ENCODE data around the gene ATP9B. TPM values are rescaled to one million over a fixed set of nuclear protein-coding genes. Genes with fewer than 3 reads are reported as not detected.

Gene ATP9B
- total RNA-seq, 1 experiment from 2014 or later, result 17.9 TPM

GRCh38 chr18:79187532-79188277 is 118.5 kb downstream of the ATP9B start:
- no peak for DNase-seq (ENCODE audit: low spot score)
- H3K27ac ChIP-seq (ENCODE audit: low read depth, low read length, poor library complexity, severe bottlenecking), result no peak overlapping the region
- no peaks in the 10 kb centered on the region for H3K27me3 ChIP-seq (replicated peaks; ENCODE audit: insufficient read depth, low read depth, low read length, poor library complexity)
- BruUV-seq (replicated peaks), result no TSS peak
- no peak overlapping the region for H3K4me3 ChIP-seq (ENCODE audit: low read depth, low read length, poor library complexity, severe bottlenecking)
- intact Hi-C loops (cut with micrococcal nuclease; ENCODE audit: unreplicated experiment), result no loop called here
- TF ChIP-seq EZH2 (IDR thresholded peaks at IDR 0.05; ENCODE audit: borderline replicate concordance, low read depth, low read length, poor library complexity, severe bottlenecking), result no peak
- ChIA-PET CTCF (no interaction called here), POLR2A (ENCODE audit: low non-redundant PET) (no interaction called here)
- H3K4me1 ChIP-seq (ENCODE audit: insufficient read depth, low read length, poor library complexity, severe bottlenecking), result no peaks in the 10 kb centered on the region
- H3K36me3 ChIP-seq (ENCODE audit: insufficient read depth, low read length, poor library complexity, severe bottlenecking), result no peaks in the 10 kb centered on the region
- H3K9me3 ChIP-seq (ENCODE audit: low read depth, low read length, poor library complexity, severe bottlenecking), result no peaks in the 10 kb centered on the region

DNA sequence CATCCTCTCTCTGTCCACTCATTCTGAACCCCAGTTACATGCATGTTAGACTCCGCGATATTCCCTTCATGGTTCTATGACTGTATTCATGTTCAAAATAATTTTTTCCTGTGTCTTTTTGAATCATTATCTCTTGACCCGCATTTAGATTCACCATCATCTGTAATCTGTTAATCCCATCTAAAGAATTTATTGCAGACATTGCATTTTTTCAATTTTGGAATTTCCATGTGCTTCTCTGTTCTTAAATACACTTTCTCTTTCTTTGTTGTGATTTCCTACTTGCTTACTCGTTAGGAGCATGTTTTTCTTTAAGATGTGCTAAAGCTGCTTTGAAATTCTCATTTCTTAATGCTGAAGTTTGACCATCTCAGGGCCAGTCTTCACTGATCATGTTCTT is 122.2 kb downstream of the ATP9B start:
- no peak for DNase-seq (ENCODE audit: low spot score)
- Histone ChIP-seq H3K27me3 (replicated peaks; ENCODE audit: insufficient read depth, low read depth, low read length, poor library complexity) (no peaks in the 10 kb centered on the region), H3K4me1 (ENCODE audit: insufficient read depth, low read length, poor library complexity, severe bottlenecking) (no peaks in the 10 kb centered on the region), H3K36me3 (ENCODE audit: insufficient read depth, low read length, poor library complexity, severe bottlenecking) (no peaks in the 10 kb centered on the region), H3K27ac (ENCODE audit: low read depth, low read length, poor library complexity, severe bottlenecking) (no peak overlapping the region), H3K9me3 (ENCODE audit: low read depth, low read length, poor library complexity, severe bottlenecking) (no peaks in the 10 kb centered on the region), H3K4me3 (ENCODE audit: low read depth, low read length, poor library complexity, severe bottlenecking) (no peak overlapping the region)
- ChIA-PET CTCF (no interaction called here), POLR2A (ENCODE audit: low non-redundant PET) (no interaction called here)
- no peak for TF ChIP-seq CTCF (conservative IDR thresholded peaks at IDR 0.05; ENCODE audit: low read depth, low read length)
- no peak for TF ChIP-seq EZH2 (IDR thresholded peaks at IDR 0.05; ENCODE audit: borderline replicate concordance, low read depth, low read length, poor library complexity, severe bottlenecking)
- intact Hi-C loops (cut with micrococcal nuclease; ENCODE audit: unreplicated experiment), result no loop called here
- no TSS peak for BruUV-seq (replicated peaks)

DNA sequence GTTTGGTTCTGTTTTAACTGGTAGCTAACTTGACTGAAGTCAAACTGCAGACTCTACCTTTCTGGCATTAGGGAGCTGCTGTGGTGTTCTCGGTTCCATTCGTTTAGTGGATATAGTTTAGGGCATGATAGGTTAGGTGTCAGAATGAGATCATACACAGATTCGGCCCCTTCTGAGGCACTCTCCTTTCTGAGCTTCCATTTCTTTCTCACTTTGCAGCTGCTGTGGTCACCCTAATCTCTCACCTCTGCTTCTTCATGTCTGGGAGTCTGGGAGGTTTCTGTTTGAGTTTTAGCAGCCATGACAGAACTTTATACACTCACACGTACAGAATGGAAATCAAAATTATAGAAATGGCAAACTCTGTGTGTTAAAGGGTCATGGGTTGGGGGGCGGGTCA is 122.8 kb downstream of the ATP9B start:
- TF ChIP-seq CTCF (conservative IDR thresholded peaks at IDR 0.05; ENCODE audit: low read depth, low read length), result no peak
- no peak for TF ChIP-seq EZH2 (IDR thresholded peaks at IDR 0.05; ENCODE audit: borderline replicate concordance, low read depth, low read length, poor library complexity, severe bottlenecking)
- H3K9me3 ChIP-seq (ENCODE audit: low read depth, low read length, poor library complexity, severe bottlenecking), result no peaks in the 10 kb centered on the region
- ChIA-PET POLR2A (ENCODE audit: low non-redundant PET) (no interaction called here), CTCF (no interaction called here)
- H3K27ac ChIP-seq (ENCODE audit: low read depth, low read length, poor library complexity, severe bottlenecking), result no peak overlapping the region
- DNase-seq (ENCODE audit: low spot score), result no peak
- H3K4me3 ChIP-seq (ENCODE audit: low read depth, low read length, poor library complexity, severe bottlenecking), result no peak overlapping the region
- H3K36me3 ChIP-seq (ENCODE audit: insufficient read depth, low read length, poor library complexity, severe bottlenecking), result no peaks in the 10 kb centered on the region
- no peaks in the 10 kb centered on the region for H3K27me3 ChIP-seq (replicated peaks; ENCODE audit: insufficient read depth, low read depth, low read length, poor library complexity)
- no peaks in the 10 kb centered on the region for H3K4me1 ChIP-seq (ENCODE audit: insufficient read depth, low read length, poor library complexity, severe bottlenecking)
- intact Hi-C loops (cut with micrococcal nuclease; ENCODE audit: unreplicated experiment), result no loop called here
- BruUV-seq (replicated peaks), result no TSS peak

DNA sequence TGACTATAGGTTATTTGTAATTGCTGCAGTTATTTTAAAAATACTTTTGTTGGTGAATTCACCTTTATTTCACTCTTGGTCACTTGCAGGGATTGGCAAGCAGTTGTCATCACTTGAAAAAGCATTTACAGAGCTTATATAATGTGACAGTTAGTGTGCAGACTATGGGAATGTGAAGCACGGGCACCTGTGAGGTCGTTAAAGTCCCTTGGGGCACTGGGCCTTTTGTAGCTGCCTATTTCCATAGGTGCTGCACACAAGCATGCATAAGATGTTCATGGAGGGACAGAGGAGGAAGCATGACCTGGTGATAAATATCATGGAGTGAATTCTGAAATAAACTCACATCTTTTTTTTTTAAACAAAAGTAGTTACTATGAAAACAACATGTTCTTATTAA is 124.6 kb downstream of the ATP9B start:
- TF ChIP-seq CTCF (conservative IDR thresholded peaks at IDR 0.05; ENCODE audit: low read depth, low read length) (no peak), EZH2 (IDR thresholded peaks at IDR 0.05; ENCODE audit: borderline replicate concordance, low read depth, low read length, poor library complexity, severe bottlenecking) (no peak)
- CTCF ChIA-PET, result no interaction called here
- H3K4me3 ChIP-seq (ENCODE audit: low read depth, low read length, poor library complexity, severe bottlenecking), result no peak overlapping the region
- H3K4me1 ChIP-seq (ENCODE audit: insufficient read depth, low read length, poor library complexity, severe bottlenecking), result no peaks in the 10 kb centered on the region
- no TSS peak for BruUV-seq (replicated peaks)
- H3K27ac ChIP-seq (ENCODE audit: low read depth, low read length, poor library complexity, severe bottlenecking), result no peak overlapping the region
- intact Hi-C loops (cut with micrococcal nuclease; ENCODE audit: unreplicated experiment), result no loop called here
- no peaks in the 10 kb centered on the region for H3K9me3 ChIP-seq (ENCODE audit: low read depth, low read length, poor library complexity, severe bottlenecking)
- no peak for DNase-seq (ENCODE audit: low spot score)
- no peaks in the 10 kb centered on the region for H3K36me3 ChIP-seq (ENCODE audit: insufficient read depth, low read length, poor library complexity, severe bottlenecking)
- no peaks in the 10 kb centered on the region for H3K27me3 ChIP-seq (replicated peaks; ENCODE audit: insufficient read depth, low read depth, low read length, poor library complexity)
- POLR2A ChIA-PET (ENCODE audit: low non-redundant PET), result no interaction called here

All from A673 (cell line).